ENCODE data around the gene ANKH.

DNA sequence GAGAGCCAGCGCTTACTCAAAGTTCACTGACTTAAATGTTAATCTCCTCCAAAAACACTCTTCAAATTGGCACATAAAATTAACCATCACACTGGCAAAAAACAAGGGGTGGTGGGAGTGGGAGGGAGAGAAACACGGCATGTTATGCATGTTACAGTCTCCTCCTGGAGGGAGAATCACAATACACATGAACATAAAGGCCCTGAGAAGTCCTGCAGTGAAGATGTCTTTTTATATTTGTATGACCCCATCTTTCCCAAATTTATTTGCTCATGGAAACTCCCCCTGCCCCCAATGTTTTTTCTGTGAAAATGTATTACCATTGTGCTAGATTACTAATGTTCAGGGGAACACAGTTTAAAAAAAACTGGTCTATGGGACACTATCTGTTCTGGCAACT, 37.8 kb upstream of the ANKH start:
- TF ChIP-seq ESRRA (IDR thresholded peaks at IDR 0.05; ENCODE audit: low read length): no peak
- no peak for TF ChIP-seq SMC3 (IDR thresholded peaks at IDR 0.05; ENCODE audit: borderline replicate concordance, low read length)
- no peak for TF ChIP-seq FOXM1 (IDR thresholded peaks at IDR 0.05; ENCODE audit: low read depth, low read length)
- TF ChIP-seq, protein P1, sequence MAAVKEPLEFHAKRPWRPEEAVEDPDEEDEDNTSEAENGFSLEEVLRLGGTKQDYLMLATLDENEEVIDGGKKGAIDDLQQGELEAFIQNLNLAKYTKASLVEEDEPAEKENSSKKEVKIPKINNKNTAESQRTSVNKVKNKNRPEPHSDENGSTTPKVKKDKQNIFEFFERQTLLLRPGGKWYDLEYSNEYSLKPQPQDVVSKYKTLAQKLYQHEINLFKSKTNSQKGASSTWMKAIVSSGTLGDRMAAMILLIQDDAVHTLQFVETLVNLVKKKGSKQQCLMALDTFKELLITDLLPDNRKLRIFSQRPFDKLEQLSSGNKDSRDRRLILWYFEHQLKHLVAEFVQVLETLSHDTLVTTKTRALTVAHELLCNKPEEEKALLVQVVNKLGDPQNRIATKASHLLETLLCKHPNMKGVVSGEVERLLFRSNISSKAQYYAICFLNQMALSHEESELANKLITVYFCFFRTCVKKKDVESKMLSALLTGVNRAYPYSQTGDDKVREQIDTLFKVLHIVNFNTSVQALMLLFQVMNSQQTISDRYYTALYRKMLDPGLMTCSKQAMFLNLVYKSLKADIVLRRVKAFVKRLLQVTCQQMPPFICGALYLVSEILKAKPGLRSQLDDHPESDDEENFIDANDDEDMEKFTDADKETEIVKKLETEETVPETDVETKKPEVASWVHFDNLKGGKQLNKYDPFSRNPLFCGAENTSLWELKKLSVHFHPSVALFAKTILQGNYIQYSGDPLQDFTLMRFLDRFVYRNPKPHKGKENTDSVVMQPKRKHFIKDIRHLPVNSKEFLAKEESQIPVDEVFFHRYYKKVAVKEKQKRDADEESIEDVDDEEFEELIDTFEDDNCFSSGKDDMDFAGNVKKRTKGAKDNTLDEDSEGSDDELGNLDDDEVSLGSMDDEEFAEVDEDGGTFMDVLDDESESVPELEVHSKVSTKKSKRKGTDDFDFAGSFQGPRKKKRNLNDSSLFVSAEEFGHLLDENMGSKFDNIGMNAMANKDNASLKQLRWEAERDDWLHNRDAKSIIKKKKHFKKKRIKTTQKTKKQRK (IDR thresholded peaks at IDR 0.05; ENCODE audit: low read depth, low read length): no peak
- no peak for TF ChIP-seq NFYA (IDR thresholded peaks at IDR 0.05; ENCODE audit: borderline replicate concordance, low read depth, low read length)
- no peak for TF ChIP-seq CTCF (IDR thresholded peaks at IDR 0.05 in 2 of 3, conservative IDR thresholded peaks at IDR 0.05 in 1 of 3; ENCODE audit: control insufficient read depth in 2 of 3, extremely low read depth in 1 of 3, insufficient read depth in 1 of 3, low read depth in 3 of 3, low read length in 3 of 3)
- TF ChIP-seq CHD2 (IDR thresholded peaks at IDR 0.05; ENCODE audit: borderline replicate concordance, low read depth, low read length): no peak
- TF ChIP-seq POLR2A (IDR thresholded peaks at IDR 0.05; ENCODE audit: low read depth, low read length): no peak
- TF ChIP-seq RFX5 (IDR thresholded peaks at IDR 0.05; ENCODE audit: low read depth, low read length): no peak
- no peak for TF ChIP-seq EP300 (IDR thresholded peaks at IDR 0.05; ENCODE audit: borderline replicate concordance in 1 of 2, control insufficient read depth in 1 of 2, low read depth in 2 of 2, low read length in 2 of 2)
- TF ChIP-seq YY1 (IDR thresholded peaks at IDR 0.05; ENCODE audit: low read depth, low read length): no peak
- TF ChIP-seq, protein P2, sequence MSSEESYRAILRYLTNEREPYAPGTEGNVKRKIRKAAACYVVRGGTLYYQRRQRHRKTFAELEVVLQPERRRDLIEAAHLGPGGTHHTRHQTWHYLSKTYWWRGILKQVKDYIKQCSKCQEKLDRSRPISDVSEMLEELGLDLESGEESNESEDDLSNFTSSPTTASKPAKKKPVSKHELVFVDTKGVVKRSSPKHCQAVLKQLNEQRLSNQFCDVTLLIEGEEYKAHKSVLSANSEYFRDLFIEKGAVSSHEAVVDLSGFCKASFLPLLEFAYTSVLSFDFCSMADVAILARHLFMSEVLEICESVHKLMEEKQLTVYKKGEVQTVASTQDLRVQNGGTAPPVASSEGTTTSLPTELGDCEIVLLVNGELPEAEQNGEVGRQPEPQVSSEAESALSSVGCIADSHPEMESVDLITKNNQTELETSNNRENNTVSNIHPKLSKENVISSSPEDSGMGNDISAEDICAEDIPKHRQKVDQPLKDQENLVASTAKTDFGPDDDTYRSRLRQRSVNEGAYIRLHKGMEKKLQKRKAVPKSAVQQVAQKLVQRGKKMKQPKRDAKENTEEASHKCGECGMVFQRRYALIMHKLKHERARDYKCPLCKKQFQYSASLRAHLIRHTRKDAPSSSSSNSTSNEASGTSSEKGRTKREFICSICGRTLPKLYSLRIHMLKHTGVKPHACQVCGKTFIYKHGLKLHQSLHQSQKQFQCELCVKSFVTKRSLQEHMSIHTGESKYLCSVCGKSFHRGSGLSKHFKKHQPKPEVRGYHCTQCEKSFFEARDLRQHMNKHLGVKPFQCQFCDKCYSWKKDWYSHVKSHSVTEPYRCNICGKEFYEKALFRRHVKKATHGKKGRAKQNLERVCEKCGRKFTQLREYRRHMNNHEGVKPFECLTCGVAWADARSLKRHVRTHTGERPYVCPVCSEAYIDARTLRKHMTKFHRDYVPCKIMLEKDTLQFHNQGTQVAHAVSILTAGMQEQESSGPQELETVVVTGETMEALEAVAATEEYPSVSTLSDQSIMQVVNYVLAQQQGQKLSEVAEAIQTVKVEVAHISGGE (CRISPR knock-in tag; IDR thresholded peaks at IDR 0.05): no peak
- TF ChIP-seq CBFB (IDR thresholded peaks at IDR 0.05; ENCODE audit: low read depth): no peak

Data from GM12878 (cell line).